ENCODE data around the gene F2R. TPM values are rescaled to one million over a fixed set of nuclear protein-coding genes. Genes with fewer than 3 reads are reported as not detected.
A peak's percentile ranks its signal among the peaks of the same experiment; 100 is the strongest.

F2R gene
- 1 to 10 TPM; 2.4 to 4.2 (median 3.8) TPM for total RNA-seq

- intact Hi-C loops (cut with DNase I; ENCODE audit: low total_unique reads) (loop anchor here (10.0 kb wide), 1 partner anchor 69 kb away; no protein-coding TSS in a partner anchor), in situ Hi-C loops (cut with MboI; ENCODE audit: low sequenced_read_pairs in 4 of 4) (no loop called here)
- Histone ChIP-seq H3K4me3 (peak within 1 kb of the TSS; percentile 57 to 67 (median 61)), H3K4me1 (peaks cover 0 to 6% of the 10 kb centered on the region in 2 donors), H3K36me3 (no peaks in the 10 kb centered on the region), H3K9me3 (no peaks in the 10 kb centered on the region), H3K27me3 (peaks cover 4 to 32% (median 16%) of the 10 kb centered on the region in 3 donors), H3K27ac (peak within 1 kb of the TSS; percentile 26 to 53 (median 39))
- peak in 1 of 2 donors; percentile 22 for DNase-seq
- ATAC-seq, result peak; percentile 58 to 69
- TF ChIP-seq CTCF (IDR thresholded peaks at IDR 0.05 in 4 of 5, conservative IDR thresholded peaks at IDR 0.05 in 1 of 5) (peak in 1 of 5 experiments; percentile 33), POLR2A (IDR thresholded peaks at IDR 0.05) (no peak)
Observed at GRCh38 chr5:76715736-76716455, at the start of gene F2R. Gene F2R, plus strand, starts transcription at chr5:76716126. Its CDS starts 182 bp downstream, at chr5:76716308.

- H3K36me3 ChIP-seq, result no peaks in the 10 kb centered on the region
Observed at GRCh38 chr5:76667495-76667894, 48.4 kb upstream of the F2R start.

GRCh38 chr5:76669245-76669644, 46.7 kb upstream of the F2R start:
- TF ChIP-seq CTCF (IDR thresholded peaks at IDR 0.05 in 4 of 5, conservative IDR thresholded peaks at IDR 0.05 in 1 of 5), result no peak
- no peak for TF ChIP-seq POLR2A (IDR thresholded peaks at IDR 0.05)
- Histone ChIP-seq H3K27ac (no peak overlapping the region), H3K36me3 (no peaks in the 10 kb centered on the region), H3K27me3 (no peaks in the 10 kb centered on the region), H3K4me3 (no peak overlapping the region), H3K4me1 (no peaks in the 10 kb centered on the region), H3K9me3 (no peaks in the 10 kb centered on the region)
- intact Hi-C loops (cut with DNase I; ENCODE audit: low total_unique reads), result no loop called here
- in situ Hi-C loops (cut with MboI; ENCODE audit: low sequenced_read_pairs in 4 of 4), result no loop called here
- DNase-seq (no peak), ATAC-seq (no peak)

More at GRCh38 chr5:76667495-76667894, 48.4 kb upstream of the F2R start:
- in situ Hi-C loops (cut with MboI; ENCODE audit: low sequenced_read_pairs in 4 of 4) (no loop called here), intact Hi-C loops (cut with DNase I; ENCODE audit: low total_unique reads) (no loop called here)
- TF ChIP-seq POLR2A (IDR thresholded peaks at IDR 0.05) (no peak), CTCF (IDR thresholded peaks at IDR 0.05 in 4 of 5, conservative IDR thresholded peaks at IDR 0.05 in 1 of 5) (no peak)
- Histone ChIP-seq H3K4me1 (no peaks in the 10 kb centered on the region), H3K27me3 (no peaks in the 10 kb centered on the region), H3K9me3 (no peaks in the 10 kb centered on the region), H3K4me3 (no peak overlapping the region), H3K27ac (no peak overlapping the region)
- ATAC-seq, result no peak
- no peak for DNase-seq

GRCh38 chr5:76670508-76670907, 45.4 kb upstream of the F2R start:
- in situ Hi-C loops (cut with MboI; ENCODE audit: low sequenced_read_pairs in 4 of 4) (no loop called here), intact Hi-C loops (cut with DNase I; ENCODE audit: low total_unique reads) (no loop called here)
- H3K36me3 ChIP-seq, result no peaks in the 10 kb centered on the region
- no peak for DNase-seq
- no peaks in the 10 kb centered on the region for H3K27me3 ChIP-seq
- H3K4me3 ChIP-seq, result no peak overlapping the region
- no peaks in the 10 kb centered on the region for H3K4me1 ChIP-seq
- ATAC-seq, result no peak
- H3K27ac ChIP-seq, result no peak overlapping the region
- H3K9me3 ChIP-seq, result no peaks in the 10 kb centered on the region
- TF ChIP-seq POLR2A (IDR thresholded peaks at IDR 0.05) (no peak), CTCF (IDR thresholded peaks at IDR 0.05 in 4 of 5, conservative IDR thresholded peaks at IDR 0.05 in 1 of 5) (no peak)

Data from gastrocnemius medialis (tissue), 4 donors.